AG09319 (cell line): ENCODE data around the gene LRRC2.

ENCODE experiments used
- DNase-seq: peaks from one replicate; pipeline ENCODE4 v3.0.0-alpha.2; 2010; ENCODE audit warnings: low read depth; ENCODE audit errors: extremely low read depth
- TF ChIP-seq, protein P1 (sequence below): IDR thresholded peaks from 2 replicates; pipeline ENCODE4 v1.5.1; 2011; ENCODE audit warnings: low read depth, mild to moderate bottlenecking, inconsistent platforms, low read length, moderate library complexity

Gene LRRC2

DNA sequence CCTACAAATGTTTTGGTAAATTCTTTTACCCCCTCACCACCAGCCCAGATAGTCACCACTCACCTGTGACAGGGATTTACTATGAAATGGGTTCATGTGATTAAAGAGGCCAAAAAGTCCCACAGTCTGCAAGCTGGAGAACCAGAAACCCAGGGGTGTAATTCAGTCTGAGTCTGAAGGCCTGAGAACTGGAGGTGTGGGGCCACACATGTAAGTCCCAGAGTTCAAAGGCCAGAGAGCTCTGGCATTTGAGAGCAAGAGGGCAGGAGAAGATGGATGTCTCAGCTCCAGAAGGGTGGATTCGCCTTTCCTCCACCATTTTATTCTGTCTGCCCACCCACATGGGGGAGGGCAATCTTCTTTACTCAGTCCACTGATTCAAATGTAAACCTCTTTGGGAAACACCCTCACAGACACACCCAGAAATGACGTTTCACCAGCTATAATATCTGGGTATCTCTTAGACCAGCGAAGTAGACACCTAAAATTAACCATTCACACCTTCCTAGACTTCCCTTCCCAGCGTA lies 56.4 kb downstream of the LRRC2 start:
- no peak for DNase-seq
- TF ChIP-seq, protein P1, sequence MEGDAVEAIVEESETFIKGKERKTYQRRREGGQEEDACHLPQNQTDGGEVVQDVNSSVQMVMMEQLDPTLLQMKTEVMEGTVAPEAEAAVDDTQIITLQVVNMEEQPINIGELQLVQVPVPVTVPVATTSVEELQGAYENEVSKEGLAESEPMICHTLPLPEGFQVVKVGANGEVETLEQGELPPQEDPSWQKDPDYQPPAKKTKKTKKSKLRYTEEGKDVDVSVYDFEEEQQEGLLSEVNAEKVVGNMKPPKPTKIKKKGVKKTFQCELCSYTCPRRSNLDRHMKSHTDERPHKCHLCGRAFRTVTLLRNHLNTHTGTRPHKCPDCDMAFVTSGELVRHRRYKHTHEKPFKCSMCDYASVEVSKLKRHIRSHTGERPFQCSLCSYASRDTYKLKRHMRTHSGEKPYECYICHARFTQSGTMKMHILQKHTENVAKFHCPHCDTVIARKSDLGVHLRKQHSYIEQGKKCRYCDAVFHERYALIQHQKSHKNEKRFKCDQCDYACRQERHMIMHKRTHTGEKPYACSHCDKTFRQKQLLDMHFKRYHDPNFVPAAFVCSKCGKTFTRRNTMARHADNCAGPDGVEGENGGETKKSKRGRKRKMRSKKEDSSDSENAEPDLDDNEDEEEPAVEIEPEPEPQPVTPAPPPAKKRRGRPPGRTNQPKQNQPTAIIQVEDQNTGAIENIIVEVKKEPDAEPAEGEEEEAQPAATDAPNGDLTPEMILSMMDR, result no peak

DNA sequence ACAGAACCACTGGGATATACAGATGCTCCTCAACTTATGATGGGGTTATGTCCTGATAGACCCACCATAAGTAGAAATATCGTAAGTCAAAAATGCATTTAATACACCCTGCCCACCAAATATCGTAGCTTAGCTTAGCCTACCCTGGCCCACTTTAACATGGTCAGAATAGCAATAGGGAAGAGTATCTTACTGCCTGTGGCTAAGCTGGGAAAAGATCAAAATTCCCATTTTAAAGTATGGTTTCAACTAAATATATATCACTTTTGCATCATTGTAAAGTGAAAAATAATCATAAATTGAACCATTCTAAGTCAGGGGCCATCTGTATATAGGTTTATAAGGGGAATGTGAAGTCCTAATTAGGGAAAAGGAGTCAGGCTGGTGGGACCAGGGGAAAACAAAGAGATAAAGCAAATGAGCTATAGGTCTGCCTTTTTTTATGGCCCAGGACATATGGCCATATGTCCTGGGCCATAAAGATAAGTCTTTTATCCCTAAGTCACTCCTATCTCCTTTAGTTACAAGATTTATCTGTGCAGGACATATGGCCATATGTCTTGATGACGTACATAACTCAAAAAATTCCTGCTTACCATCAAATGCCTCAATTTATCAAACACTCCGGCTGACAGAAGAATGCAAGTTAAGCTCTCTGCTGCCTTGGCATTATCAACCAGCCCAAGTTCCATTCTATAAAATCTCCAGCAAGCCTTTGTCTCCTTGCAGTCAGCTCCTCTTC lies 57.1 kb downstream of the LRRC2 start:
- no peak for DNase-seq
- TF ChIP-seq, protein P1, result no peak

DNA sequence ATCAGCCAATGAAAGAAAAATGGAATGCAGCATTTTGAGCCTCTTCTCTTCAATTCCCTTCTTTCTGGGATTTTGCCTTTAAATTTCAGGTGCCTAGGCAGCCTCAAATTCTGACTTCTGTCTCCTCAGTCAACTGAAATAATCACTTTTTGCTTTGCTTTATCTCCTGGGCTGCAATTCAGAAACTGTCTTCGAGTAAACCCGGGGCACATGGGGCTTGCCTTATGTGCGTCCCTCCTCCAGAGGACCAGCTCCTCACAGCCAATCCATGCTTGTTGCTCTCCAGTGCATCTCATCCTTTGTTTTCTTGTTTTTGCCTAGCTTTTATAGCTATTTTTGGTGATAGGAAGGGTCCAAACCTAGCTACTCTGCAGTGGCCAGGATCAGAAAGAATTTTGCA lies 59.6 kb downstream of the LRRC2 start:
- no peak for DNase-seq
- TF ChIP-seq, protein P1, result no peak

DNA sequence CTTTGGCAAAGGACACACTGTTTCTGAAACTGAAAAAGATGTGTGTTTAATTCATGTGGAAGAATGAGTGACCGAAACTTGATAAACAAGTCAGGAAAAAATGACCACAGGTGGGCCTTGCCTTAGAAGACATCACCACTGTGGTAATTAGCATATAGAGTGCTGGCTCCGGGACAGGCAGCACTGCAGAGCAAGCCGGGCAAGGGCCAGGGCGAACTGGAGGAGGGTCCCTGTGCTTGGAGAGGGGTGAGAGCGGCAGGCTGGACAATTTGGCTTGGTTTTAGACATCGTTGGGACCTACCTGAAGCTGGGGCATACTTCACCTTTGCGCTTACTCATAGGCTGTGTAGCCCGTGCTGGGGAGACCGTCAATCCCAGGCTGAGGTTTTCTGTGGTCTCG lies 60.1 kb downstream of the LRRC2 start:
- TF ChIP-seq, protein P1, result no peak
- no peak for DNase-seq

DNA sequence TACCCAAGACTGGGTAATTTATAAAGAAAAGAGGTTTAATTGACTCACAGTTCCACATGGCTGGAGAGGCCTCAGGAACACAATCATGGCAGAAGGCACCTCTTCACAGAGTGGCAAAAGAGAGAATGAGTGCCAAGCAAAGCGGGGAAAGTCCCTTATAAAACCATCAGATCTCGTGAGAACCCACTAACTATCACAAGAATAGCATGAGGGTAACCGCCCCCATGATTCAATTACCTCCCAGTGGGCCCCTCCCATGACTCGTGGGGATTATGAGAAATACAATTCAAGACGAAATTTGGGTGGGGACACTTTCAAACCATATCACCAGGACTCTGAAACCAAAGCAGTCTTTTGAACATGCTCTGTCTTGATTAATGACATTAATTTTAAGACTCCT lies 61.3 kb downstream of the LRRC2 start:
- no peak for DNase-seq
- TF ChIP-seq, protein P1, result no peak

DNA sequence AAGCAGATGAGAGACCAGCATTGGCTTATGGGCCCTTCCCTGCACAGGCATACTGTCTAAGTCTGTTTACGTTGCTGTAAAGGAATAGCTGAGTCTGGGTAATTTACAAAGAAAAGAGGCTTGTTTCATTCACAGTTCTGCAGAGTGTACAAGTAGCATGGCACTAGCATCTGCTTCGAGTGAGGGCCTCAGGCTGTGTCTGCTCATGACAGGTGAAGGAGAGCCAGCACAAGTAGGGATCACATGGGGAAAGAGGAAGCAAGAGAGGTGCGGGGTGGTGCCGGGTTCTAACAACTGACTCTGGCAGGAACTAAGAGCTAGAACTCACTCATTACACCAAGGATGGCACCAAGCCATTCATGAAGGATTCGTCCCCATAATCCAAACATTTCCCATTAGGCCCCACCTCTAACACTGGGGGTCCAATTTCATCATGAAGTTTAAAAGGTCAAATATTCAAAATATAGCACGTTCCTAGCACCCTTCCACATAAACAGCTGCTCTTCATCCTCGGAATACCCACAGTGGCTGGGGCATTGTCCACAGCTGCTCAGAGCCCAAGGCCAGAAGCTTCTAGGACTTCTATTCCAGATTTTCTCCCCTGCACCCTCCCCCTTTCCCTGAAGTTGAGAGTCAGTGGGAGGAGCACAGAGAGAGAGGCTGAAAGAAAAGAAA lies 62.8 kb downstream of the LRRC2 start:
- TF ChIP-seq, protein P1, result no peak
- DNase-seq, result no peak

DNA sequence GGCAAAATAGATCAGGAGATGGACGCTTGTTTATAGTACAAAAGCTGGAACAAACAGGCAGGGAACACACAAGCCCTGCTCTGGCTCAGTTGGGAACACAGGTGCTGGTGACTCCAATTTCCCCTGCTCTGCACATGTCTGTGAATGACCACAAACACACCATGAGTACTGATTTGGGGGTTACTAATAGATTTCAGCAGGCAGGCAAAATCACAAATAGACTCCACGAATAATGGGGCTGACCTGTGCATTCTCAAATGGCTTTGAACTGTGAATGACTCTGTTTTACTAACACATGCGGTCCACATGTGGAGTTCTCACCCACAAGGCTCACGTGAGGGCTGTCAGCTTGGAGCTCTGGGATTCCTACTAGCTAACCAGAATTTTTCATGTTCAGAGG lies 64.4 kb downstream of the LRRC2 start:
- DNase-seq, result peak; percentile 34
- TF ChIP-seq, protein P1, result no peak
